ENCODE data around the gene FLNC. TPM values are rescaled to one million over a fixed set of nuclear protein-coding genes. Genes with fewer than 3 reads are reported as not detected.
A peak's percentile ranks its signal among the peaks of the same experiment; 100 is the strongest.

The FLNC gene
- total and polyA plus RNA-seq, 9 of the 15 experiments (the other 6 are each of a cell fraction or from before 2014, with no cell fraction given), result 0.90 to 155 (median 28.8) TPM

- TF ChIP-seq CREB5 (CRISPR knock-in tag; IDR thresholded peaks at IDR 0.05), result no peak
- TF ChIP-seq NEUROD1 (IDR thresholded peaks at IDR 0.05; ENCODE audit: borderline replicate concordance, low read depth, low read length, partially characterized antibody), result peak; percentile 82
- no peak for TF ChIP-seq HCFC1 (IDR thresholded peaks at IDR 0.05; ENCODE audit: low read depth, low read length)
- no peak for TF ChIP-seq U2AF2 (optimal IDR thresholded peaks at IDR 0.05; ENCODE audit: low read depth, low read length)
- TF ChIP-seq PCBP2 (IDR thresholded peaks at IDR 0.05; ENCODE audit: low read depth, low read length, poor library complexity, severe bottlenecking), result no peak
- no peak for TF ChIP-seq ZNF507 (tag; conservative IDR thresholded peaks at IDR 0.05)
- TF ChIP-seq MAFF (IDR thresholded peaks at IDR 0.05; ENCODE audit: low read length), result no peak
- TF ChIP-seq BHLHE40 (IDR thresholded peaks at IDR 0.05; ENCODE audit: low read length), result peak; percentile 50; the same call in 1 of the 2 replicates
- no peak for TF ChIP-seq CAMTA2 (CRISPR knock-in tag; conservative IDR thresholded peaks at IDR 0.05)
- no peak for TF ChIP-seq PHTF2 (CRISPR knock-in tag; IDR thresholded peaks at IDR 0.05)
- TF ChIP-seq SIN3A (IDR thresholded peaks at IDR 0.05; ENCODE audit: borderline replicate concordance in 2 of 2, control insufficient read depth in 1 of 2, low read depth in 2 of 2, low read length in 2 of 2), result peak in 1 of 2 experiments; percentile 74; a peak in 1 of 4 replicates
- TF ChIP-seq TOE1 (IDR thresholded peaks at IDR 0.05; ENCODE audit: borderline replicate concordance), result peak; percentile 76
- TF ChIP-seq TOE1 (CRISPR knock-in tag; IDR thresholded peaks at IDR 0.05; ENCODE audit: borderline replicate concordance, low read depth), result 0 out of 2 replicates have a peak, but pooled peaks have one; percentile 69
- TF ChIP-seq ZNF318 (IDR thresholded peaks at IDR 0.05; ENCODE audit: borderline replicate concordance in 1 of 2, low read depth in 1 of 2), result no peak; a peak in 1 of 4 replicates
Observed at GRCh38 chr7:128860158-128861073, 30.2 kb downstream of the FLNC start (continued).
